ENCODE results near the gene CAMSAP1.

- no peak for TF ChIP-seq POLR2A (IDR thresholded peaks at IDR 0.05)
- TF ChIP-seq CTCF (IDR thresholded peaks at IDR 0.05) = no peak
Observed at GRCh38 chr9:135885100-135885853, 22.1 kb downstream of the CAMSAP1 start.

Data from esophagus squamous epithelium (tissue), 4 donors.